WTC11 (cell line): Measurements from ENCODE around the gene CRKL. TPM values are rescaled to one million over a fixed set of nuclear protein-coding genes. Genes with fewer than 3 reads are reported as not detected.

Experiments used
- CBFB ChIP-seq: sonication (generic); formaldehyde crosslinking; IDR thresholded peaks from 2 replicates; pipeline ENCODE4 v1.8.1; 2022; ENCODE audit warnings: mild to moderate bottlenecking, low read depth, missing genetic modification reagents
- ELF4 ChIP-seq: sonication (generic); formaldehyde crosslinking; IDR thresholded peaks from 2 replicates; pipeline ENCODE4 v1.8.1; 2022; ENCODE audit warnings: low read depth, mild to moderate bottlenecking, moderate library complexity, missing genetic modification reagents
- EMX1 ChIP-seq: fragments of 250-450 bp; sonication (Bioruptor Pico); IDR thresholded peaks from 2 replicates; pipeline ENCODE4 v1.8.0; 2021; ENCODE audit warnings: mild to moderate bottlenecking
- ETV6 ChIP-seq: sonication (generic); formaldehyde crosslinking; IDR thresholded peaks from 2 replicates; pipeline ENCODE4 v1.8.1; 2022; ENCODE audit warnings: mild to moderate bottlenecking, missing genetic modification reagents
- FOXP1 ChIP-seq: sonication (generic); formaldehyde crosslinking; IDR thresholded peaks from 2 replicates; pipeline ENCODE4 v1.8.0; 2022; ENCODE audit warnings: missing genetic modification reagents, mild to moderate bottlenecking, moderate library complexity, borderline replicate concordance
- JAZF1 ChIP-seq: fragments of 250-450 bp; sonication (Bioruptor Pico); IDR thresholded peaks from 2 replicates; pipeline ENCODE4 v1.9.0; 2021; ENCODE audit warnings: moderate library complexity, mild to moderate bottlenecking, inconsistent platforms
- JUN ChIP-seq: sonication (generic); formaldehyde crosslinking; IDR thresholded peaks from 2 replicates; pipeline ENCODE4 v1.8.0; 2023; ENCODE audit warnings: mild to moderate bottlenecking, missing genetic modification reagents
- MXD4 ChIP-seq: fragments of 250-450 bp; sonication (Bioruptor Pico); IDR thresholded peaks from 2 replicates; pipeline ENCODE4 v1.8.0; 2021; ENCODE audit warnings: mild to moderate bottlenecking, moderate library complexity, borderline replicate concordance
- NFE2L1 ChIP-seq: sonication (generic); formaldehyde crosslinking; IDR thresholded peaks from 2 replicates; pipeline ENCODE4 v1.8.1; 2023; ENCODE audit warnings: missing genetic modification reagents
- OVOL2 ChIP-seq: fragments of 250-450 bp; sonication (Bioruptor Pico); IDR thresholded peaks from 2 replicates; pipeline ENCODE4 v1.9.0; 2021; ENCODE audit warnings: mild to moderate bottlenecking, borderline replicate concordance
- RELA ChIP-seq: sonication (generic); formaldehyde crosslinking; IDR thresholded peaks from 2 replicates; pipeline ENCODE4 v1.8.1; 2022; ENCODE audit warnings: missing genetic modification reagents, mild to moderate bottlenecking, borderline replicate concordance
- ZNF263 ChIP-seq: sonication (generic); formaldehyde crosslinking; IDR thresholded peaks from 2 replicates; pipeline ENCODE4 v1.8.1; 2022; ENCODE audit warnings: low read depth, mild to moderate bottlenecking, moderate library complexity, missing genetic modification reagents
- ZNF671 ChIP-seq: fragments of 250-450 bp; sonication (Bioruptor Pico); IDR thresholded peaks from 2 replicates; pipeline ENCODE4 v1.8.0; 2021; ENCODE audit warnings: mild to moderate bottlenecking
- total RNA-seq: library from RNA; stranded (reverse); gene quantifications from 3 replicates; pipeline ENCODE4 v1.2.3, GENCODE V29; 2021
- TF ChIP-seq, protein P1 (sequence below): sonication (generic); formaldehyde crosslinking; IDR thresholded peaks from 2 replicates; pipeline ENCODE4 v1.8.1; 2023; ENCODE audit warnings: mild to moderate bottlenecking, moderate library complexity, missing genetic modification reagents
- TF ChIP-seq, protein P2 (sequence below): sonication (generic); formaldehyde crosslinking; IDR thresholded peaks from 2 replicates; pipeline ENCODE4 v1.8.0; 2023; ENCODE audit warnings: missing genetic modification reagents, mild to moderate bottlenecking, borderline replicate concordance
- TF ChIP-seq, protein P3 (sequence below): sonication (generic); formaldehyde crosslinking; IDR thresholded peaks from 2 replicates; pipeline ENCODE4 v1.8.1; 2023; ENCODE audit warnings: mild to moderate bottlenecking, missing genetic modification reagents
- TF ChIP-seq, protein P4 (sequence below): sonication (generic); formaldehyde crosslinking; IDR thresholded peaks from 2 replicates; pipeline ENCODE4 v1.8.0; 2023; ENCODE audit warnings: mild to moderate bottlenecking, missing genetic modification reagents
- TF ChIP-seq, protein P5 (sequence below): sonication (generic); formaldehyde crosslinking; IDR thresholded peaks from 2 replicates; pipeline ENCODE4 v1.8.0; 2022; ENCODE audit warnings: mild to moderate bottlenecking, missing genetic modification reagents
- TF ChIP-seq, protein P6 (sequence below): fragments of 250-450 bp; sonication (Bioruptor Pico); IDR thresholded peaks from 2 replicates; pipeline ENCODE4 v1.9.0; 2021; ENCODE audit warnings: mild to moderate bottlenecking
- TF ChIP-seq, protein P7 (sequence below): sonication (generic); formaldehyde crosslinking; IDR thresholded peaks from 2 replicates; pipeline ENCODE4 v1.8.1; 2023; ENCODE audit warnings: mild to moderate bottlenecking, missing genetic modification reagents, borderline replicate concordance
- TF ChIP-seq, protein P8 (sequence below): sonication (generic); formaldehyde crosslinking; IDR thresholded peaks from 2 replicates; pipeline ENCODE4 v1.8.1; 2022; ENCODE audit warnings: missing genetic modification reagents, borderline replicate concordance

The CRKL gene
- total RNA-seq, 1 experiment from 2014 or later, result 114 TPM

DNA sequence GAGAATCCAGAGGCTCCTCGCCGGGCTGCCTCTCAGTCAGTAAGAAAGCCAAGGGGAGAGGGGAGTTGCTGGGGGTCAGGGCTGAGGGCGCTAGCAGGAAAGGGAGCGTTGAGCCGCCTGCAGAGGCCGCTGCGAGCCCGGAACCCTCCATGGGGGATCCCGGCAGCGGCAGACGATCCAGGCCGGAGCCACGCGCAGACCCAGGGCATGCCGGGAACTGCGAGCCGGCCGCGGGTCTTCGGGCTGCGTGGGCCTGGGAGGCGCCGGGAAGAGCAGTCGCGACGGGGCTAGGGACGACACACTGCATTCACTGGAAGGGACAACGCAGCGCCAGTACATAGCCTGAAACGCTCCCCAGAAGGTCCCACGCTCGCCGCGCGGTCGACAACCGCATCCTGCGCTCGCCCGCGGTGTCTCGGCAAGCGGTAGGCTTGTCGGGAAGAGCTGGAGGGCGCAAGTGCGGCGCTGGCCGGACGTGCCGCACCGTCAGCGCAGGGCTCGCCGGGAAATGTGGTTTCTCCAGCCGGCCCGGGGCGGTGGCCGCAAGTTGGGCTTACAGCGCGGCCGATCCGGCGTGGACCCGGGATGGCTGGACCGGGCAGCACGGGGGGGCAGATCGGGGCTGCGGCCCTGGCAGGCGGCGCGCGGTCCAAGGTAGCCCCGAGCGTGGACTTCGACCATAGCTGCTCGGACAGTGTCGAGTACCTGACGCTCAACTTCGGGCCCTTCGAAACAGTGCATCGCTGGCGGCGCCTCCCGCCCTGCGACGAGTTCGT, 64.8 kb downstream of the CRKL start, which contains the start of gene LZTR1 (continued):
- TF ChIP-seq, protein P1, sequence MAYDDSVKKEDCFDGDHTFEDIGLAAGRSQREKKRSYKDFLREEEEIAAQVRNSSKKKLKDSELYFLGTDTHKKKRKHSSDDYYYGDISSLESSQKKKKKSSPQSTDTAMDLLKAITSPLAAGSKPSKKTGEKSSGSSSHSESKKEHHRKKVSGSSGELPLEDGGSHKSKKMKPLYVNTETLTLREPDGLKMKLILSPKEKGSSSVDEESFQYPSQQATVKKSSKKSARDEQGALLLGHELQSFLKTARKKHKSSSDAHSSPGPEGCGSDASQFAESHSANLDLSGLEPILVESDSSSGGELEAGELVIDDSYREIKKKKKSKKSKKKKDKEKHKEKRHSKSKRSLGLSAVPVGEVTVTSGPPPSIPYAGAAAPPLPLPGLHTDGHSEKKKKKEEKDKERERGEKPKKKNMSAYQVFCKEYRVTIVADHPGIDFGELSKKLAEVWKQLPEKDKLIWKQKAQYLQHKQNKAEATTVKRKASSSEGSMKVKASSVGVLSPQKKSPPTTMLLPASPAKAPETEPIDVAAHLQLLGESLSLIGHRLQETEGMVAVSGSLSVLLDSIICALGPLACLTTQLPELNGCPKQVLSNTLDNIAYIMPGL, result peak; percentile 94
- TF ChIP-seq, protein P2, sequence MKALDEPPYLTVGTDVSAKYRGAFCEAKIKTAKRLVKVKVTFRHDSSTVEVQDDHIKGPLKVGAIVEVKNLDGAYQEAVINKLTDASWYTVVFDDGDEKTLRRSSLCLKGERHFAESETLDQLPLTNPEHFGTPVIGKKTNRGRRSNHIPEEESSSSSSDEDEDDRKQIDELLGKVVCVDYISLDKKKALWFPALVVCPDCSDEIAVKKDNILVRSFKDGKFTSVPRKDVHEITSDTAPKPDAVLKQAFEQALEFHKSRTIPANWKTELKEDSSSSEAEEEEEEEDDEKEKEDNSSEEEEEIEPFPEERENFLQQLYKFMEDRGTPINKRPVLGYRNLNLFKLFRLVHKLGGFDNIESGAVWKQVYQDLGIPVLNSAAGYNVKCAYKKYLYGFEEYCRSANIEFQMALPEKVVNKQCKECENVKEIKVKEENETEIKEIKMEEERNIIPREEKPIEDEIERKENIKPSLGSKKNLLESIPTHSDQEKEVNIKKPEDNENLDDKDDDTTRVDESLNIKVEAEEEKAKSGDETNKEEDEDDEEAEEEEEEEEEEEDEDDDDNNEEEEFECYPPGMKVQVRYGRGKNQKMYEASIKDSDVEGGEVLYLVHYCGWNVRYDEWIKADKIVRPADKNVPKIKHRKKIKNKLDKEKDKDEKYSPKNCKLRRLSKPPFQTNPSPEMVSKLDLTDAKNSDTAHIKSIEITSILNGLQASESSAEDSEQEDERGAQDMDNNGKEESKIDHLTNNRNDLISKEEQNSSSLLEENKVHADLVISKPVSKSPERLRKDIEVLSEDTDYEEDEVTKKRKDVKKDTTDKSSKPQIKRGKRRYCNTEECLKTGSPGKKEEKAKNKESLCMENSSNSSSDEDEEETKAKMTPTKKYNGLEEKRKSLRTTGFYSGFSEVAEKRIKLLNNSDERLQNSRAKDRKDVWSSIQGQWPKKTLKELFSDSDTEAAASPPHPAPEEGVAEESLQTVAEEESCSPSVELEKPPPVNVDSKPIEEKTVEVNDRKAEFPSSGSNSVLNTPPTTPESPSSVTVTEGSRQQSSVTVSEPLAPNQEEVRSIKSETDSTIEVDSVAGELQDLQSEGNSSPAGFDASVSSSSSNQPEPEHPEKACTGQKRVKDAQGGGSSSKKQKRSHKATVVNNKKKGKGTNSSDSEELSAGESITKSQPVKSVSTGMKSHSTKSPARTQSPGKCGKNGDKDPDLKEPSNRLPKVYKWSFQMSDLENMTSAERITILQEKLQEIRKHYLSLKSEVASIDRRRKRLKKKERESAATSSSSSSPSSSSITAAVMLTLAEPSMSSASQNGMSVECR (CRISPR knock-in tag), result peak; percentile 80; the same call in 1 of the 2 replicates
- TF ChIP-seq, protein P3, sequence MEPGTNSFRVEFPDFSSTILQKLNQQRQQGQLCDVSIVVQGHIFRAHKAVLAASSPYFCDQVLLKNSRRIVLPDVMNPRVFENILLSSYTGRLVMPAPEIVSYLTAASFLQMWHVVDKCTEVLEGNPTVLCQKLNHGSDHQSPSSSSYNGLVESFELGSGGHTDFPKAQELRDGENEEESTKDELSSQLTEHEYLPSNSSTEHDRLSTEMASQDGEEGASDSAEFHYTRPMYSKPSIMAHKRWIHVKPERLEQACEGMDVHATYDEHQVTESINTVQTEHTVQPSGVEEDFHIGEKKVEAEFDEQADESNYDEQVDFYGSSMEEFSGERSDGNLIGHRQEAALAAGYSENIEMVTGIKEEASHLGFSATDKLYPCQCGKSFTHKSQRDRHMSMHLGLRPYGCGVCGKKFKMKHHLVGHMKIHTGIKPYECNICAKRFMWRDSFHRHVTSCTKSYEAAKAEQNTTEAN (CRISPR knock-in tag), result peak; percentile 34; the same call in 1 of the 2 replicates
- no peak; the same call in 1 of the 2 replicates for TF ChIP-seq JUN (CRISPR knock-in tag)
- TF ChIP-seq, protein P4, sequence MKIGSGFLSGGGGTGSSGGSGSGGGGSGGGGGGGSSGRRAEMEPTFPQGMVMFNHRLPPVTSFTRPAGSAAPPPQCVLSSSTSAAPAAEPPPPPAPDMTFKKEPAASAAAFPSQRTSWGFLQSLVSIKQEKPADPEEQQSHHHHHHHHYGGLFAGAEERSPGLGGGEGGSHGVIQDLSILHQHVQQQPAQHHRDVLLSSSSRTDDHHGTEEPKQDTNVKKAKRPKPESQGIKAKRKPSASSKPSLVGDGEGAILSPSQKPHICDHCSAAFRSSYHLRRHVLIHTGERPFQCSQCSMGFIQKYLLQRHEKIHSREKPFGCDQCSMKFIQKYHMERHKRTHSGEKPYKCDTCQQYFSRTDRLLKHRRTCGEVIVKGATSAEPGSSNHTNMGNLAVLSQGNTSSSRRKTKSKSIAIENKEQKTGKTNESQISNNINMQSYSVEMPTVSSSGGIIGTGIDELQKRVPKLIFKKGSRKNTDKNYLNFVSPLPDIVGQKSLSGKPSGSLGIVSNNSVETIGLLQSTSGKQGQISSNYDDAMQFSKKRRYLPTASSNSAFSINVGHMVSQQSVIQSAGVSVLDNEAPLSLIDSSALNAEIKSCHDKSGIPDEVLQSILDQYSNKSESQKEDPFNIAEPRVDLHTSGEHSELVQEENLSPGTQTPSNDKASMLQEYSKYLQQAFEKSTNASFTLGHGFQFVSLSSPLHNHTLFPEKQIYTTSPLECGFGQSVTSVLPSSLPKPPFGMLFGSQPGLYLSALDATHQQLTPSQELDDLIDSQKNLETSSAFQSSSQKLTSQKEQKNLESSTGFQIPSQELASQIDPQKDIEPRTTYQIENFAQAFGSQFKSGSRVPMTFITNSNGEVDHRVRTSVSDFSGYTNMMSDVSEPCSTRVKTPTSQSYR (CRISPR knock-in tag), result peak; percentile 84
- peak; percentile 84; the same call in 1 of the 2 replicates for TF ChIP-seq RELA (CRISPR knock-in tag)
- TF ChIP-seq JAZF1 (CRISPR knock-in tag), result no peak
- TF ChIP-seq, protein P5, sequence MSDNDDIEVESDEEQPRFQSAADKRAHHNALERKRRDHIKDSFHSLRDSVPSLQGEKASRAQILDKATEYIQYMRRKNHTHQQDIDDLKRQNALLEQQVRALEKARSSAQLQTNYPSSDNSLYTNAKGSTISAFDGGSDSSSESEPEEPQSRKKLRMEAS (CRISPR knock-in tag), result peak; percentile 98
- TF ChIP-seq ELF4 (CRISPR knock-in tag), result no peak
- TF ChIP-seq, protein P6, sequence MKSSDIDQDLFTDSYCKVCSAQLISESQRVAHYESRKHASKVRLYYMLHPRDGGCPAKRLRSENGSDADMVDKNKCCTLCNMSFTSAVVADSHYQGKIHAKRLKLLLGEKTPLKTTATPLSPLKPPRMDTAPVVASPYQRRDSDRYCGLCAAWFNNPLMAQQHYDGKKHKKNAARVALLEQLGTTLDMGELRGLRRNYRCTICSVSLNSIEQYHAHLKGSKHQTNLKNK (CRISPR knock-in tag), result no peak
- no peak for TF ChIP-seq CBFB (CRISPR knock-in tag)
- TF ChIP-seq ZNF263 (CRISPR knock-in tag), result no peak
- TF ChIP-seq, protein P7, sequence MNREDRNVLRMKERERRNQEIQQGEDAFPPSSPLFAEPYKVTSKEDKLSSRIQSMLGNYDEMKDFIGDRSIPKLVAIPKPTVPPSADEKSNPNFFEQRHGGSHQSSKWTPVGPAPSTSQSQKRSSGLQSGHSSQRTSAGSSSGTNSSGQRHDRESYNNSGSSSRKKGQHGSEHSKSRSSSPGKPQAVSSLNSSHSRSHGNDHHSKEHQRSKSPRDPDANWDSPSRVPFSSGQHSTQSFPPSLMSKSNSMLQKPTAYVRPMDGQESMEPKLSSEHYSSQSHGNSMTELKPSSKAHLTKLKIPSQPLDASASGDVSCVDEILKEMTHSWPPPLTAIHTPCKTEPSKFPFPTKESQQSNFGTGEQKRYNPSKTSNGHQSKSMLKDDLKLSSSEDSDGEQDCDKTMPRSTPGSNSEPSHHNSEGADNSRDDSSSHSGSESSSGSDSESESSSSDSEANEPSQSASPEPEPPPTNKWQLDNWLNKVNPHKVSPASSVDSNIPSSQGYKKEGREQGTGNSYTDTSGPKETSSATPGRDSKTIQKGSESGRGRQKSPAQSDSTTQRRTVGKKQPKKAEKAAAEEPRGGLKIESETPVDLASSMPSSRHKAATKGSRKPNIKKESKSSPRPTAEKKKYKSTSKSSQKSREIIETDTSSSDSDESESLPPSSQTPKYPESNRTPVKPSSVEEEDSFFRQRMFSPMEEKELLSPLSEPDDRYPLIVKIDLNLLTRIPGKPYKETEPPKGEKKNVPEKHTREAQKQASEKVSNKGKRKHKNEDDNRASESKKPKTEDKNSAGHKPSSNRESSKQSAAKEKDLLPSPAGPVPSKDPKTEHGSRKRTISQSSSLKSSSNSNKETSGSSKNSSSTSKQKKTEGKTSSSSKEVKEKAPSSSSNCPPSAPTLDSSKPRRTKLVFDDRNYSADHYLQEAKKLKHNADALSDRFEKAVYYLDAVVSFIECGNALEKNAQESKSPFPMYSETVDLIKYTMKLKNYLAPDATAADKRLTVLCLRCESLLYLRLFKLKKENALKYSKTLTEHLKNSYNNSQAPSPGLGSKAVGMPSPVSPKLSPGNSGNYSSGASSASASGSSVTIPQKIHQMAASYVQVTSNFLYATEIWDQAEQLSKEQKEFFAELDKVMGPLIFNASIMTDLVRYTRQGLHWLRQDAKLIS (CRISPR knock-in tag), result no peak
- no peak for TF ChIP-seq ZNF671 (CRISPR knock-in tag)
- TF ChIP-seq ETV6 (CRISPR knock-in tag), result no peak
- peak; percentile 92; the same call in 1 of the 2 replicates for TF ChIP-seq FOXP1 (CRISPR knock-in tag)
- TF ChIP-seq OVOL2 (CRISPR knock-in tag), result no peak
- no peak for TF ChIP-seq MXD4 (CRISPR knock-in tag)
- TF ChIP-seq NFE2L1 (CRISPR knock-in tag), result peak; percentile 68; the same call in 1 of the 2 replicates
- TF ChIP-seq EMX1 (CRISPR knock-in tag), result no peak
- TF ChIP-seq, protein P8, sequence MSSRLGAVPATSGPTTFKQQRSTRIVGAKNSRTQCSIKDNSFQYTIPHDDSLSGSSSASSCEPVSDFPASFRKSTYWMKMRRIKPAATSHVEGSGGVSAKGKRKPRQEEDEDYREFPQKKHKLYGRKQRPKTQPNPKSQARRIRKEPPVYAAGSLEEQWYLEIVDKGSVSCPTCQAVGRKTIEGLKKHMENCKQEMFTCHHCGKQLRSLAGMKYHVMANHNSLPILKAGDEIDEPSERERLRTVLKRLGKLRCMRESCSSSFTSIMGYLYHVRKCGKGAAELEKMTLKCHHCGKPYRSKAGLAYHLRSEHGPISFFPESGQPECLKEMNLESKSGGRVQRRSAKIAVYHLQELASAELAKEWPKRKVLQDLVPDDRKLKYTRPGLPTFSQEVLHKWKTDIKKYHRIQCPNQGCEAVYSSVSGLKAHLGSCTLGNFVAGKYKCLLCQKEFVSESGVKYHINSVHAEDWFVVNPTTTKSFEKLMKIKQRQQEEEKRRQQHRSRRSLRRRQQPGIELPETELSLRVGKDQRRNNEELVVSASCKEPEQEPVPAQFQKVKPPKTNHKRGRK (CRISPR knock-in tag), result no peak
